Measurements from ENCODE around the gene WDR72.

DNA sequence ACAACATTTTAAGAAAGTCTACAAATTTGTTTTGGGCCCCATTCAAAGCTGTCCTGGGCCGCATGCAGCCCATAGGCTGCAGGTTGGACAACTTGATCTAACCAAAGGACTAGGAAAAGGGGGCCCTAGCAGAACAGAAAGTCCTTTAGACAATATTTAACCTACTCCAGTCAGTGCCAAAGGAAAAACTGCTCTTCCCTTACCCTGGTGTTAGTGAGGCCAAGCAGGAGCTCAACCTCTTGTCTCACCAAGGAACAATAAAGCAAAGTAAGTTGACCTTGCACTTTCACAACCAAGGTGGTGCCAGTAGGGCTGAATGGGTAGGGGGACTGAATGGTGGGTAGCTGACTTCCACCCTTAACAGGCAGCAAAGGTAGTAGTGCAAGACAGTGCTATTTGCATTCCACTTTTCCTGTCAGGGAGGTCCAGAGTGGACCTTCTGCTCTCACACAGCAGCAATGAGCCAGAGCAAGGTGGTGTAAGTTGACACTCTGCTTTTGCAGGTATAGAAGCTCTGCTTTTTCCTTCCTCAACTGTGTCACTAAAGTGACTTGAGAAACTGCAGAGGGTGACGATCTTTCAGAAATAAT is 124.9 kb downstream of the WDR72 start:
- TF ChIP-seq CTCF (IDR thresholded peaks at IDR 0.05; ENCODE audit: low read depth, low read length), result no peak
- no peak for TF ChIP-seq POLR2A (IDR thresholded peaks at IDR 0.05; ENCODE audit: extremely low read depth, insufficient read length)

Data from NB4 (cell line).